KMS-11 (cell line): ENCODE data around the gene IRF2BP2.

Experiments
- H2AFZ ChIP-seq: fragments of 200-600 bp; sonication (generic); 2 replicates; pipeline ENCODE4 v1.6.1; 2016; ENCODE audit warnings: antibody characterized with exemption, mixed run types, low read depth
- H3K27ac ChIP-seq: fragments of 200-600 bp; sonication (generic); 2 replicates; pipeline ENCODE4 v1.6.1; 2016; ENCODE audit warnings: mild to moderate bottlenecking, mixed run types
- H3K27me3 ChIP-seq: fragments of 200-600 bp; sonication (generic); 2 replicates; pipeline ENCODE4 v1.6.1; 2017; ENCODE audit warnings: mild to moderate bottlenecking, low read depth, mixed run types, moderate library complexity; ENCODE audit not compliant: insufficient read depth
- H3K36me3 ChIP-seq: fragments of 200-600 bp; sonication (generic); 2 replicates; pipeline ENCODE4 v1.6.1; 2017; ENCODE audit warnings: mild to moderate bottlenecking, mixed run types; ENCODE audit not compliant: insufficient read depth
- H3K4me1 ChIP-seq: fragments of 200-600 bp; sonication (generic); 2 replicates; pipeline ENCODE4 v1.6.1; 2016; ENCODE audit warnings: mild to moderate bottlenecking, low read depth, mixed run types; ENCODE audit not compliant: poor library complexity, severe bottlenecking
- H3K4me2 ChIP-seq: fragments of 200-600 bp; sonication (generic); 2 replicates; pipeline ENCODE4 v1.7.0; 2016; ENCODE audit warnings: mild to moderate bottlenecking, mixed run types
- H3K4me3 ChIP-seq: fragments of 200-600 bp; sonication (generic); IDR thresholded peaks from 2 replicates; pipeline ENCODE4 v1.6.1; 2017; ENCODE audit warnings: low read depth, low read length, mixed read lengths; ENCODE audit not compliant: insufficient read depth
- H3K79me2 ChIP-seq: fragments of 200-600 bp; sonication (generic); 2 replicates; pipeline ENCODE4 v1.6.1; 2016; ENCODE audit warnings: low read depth, mixed run types; ENCODE audit not compliant: insufficient read depth
- H3K9ac ChIP-seq: fragments of 200-600 bp; sonication (generic); 2 replicates; pipeline ENCODE4 v1.6.1; 2016; ENCODE audit warnings: mild to moderate bottlenecking, mixed run types
- H4K20me1 ChIP-seq: fragments of 200-600 bp; sonication (generic); 2 replicates; pipeline ENCODE4 v1.6.1; 2016; ENCODE audit warnings: mild to moderate bottlenecking, mixed run types; ENCODE audit not compliant: insufficient read depth
- CTCF ChIP-seq: fragments of 200-600 bp; sonication (generic); conservative IDR thresholded peaks from 2 replicates; pipeline ENCODE4 v1.6.1; 2017; ENCODE audit warnings: low read depth, mild to moderate bottlenecking, antibody characterized with exemption, low read length, moderate library complexity, mixed read lengths

IRF2BP2 gene

GRCh38 chr1:234584420-234584805, 25.6 kb downstream of the IRF2BP2 start:
- Histone ChIP-seq H4K20me1 (no peaks in the 10 kb centered on the region), H3K79me2 (no peaks in the 10 kb centered on the region), H3K9ac (no peak overlapping the region), H3K36me3 (no peaks in the 10 kb centered on the region), H3K4me3 (no peak overlapping the region), H3K27me3 (no peaks in the 10 kb centered on the region), H2AFZ (no peak overlapping the region), H3K27ac (no peak overlapping the region), H3K4me2 (no peak overlapping the region), H3K4me1 (no peaks in the 10 kb centered on the region)
- TF ChIP-seq CTCF, result no peak

GRCh38 chr1:234583755-234584419, 26.1 kb downstream of the IRF2BP2 start:
- Histone ChIP-seq H3K4me2 (no peak overlapping the region), H3K9ac (no peak overlapping the region), H3K27ac (no peak overlapping the region), H3K27me3 (no peaks in the 10 kb centered on the region), H3K36me3 (no peaks in the 10 kb centered on the region), H3K4me1 (no peaks in the 10 kb centered on the region), H2AFZ (no peak overlapping the region), H3K4me3 (no peak overlapping the region), H3K79me2 (no peaks in the 10 kb centered on the region), H4K20me1 (no peaks in the 10 kb centered on the region)
- TF ChIP-seq CTCF, result no peak

GRCh38 chr1:234582681-234583301, 27.2 kb downstream of the IRF2BP2 start:
- H3K36me3 ChIP-seq, result no peaks in the 10 kb centered on the region
- H3K79me2 ChIP-seq, result no peaks in the 10 kb centered on the region
- H3K27me3 ChIP-seq, result no peaks in the 10 kb centered on the region
- H3K4me2 ChIP-seq, result no peak overlapping the region
- H2AFZ ChIP-seq, result no peak overlapping the region
- no peak overlapping the region for H3K27ac ChIP-seq
- H3K9ac ChIP-seq, result no peak overlapping the region
- no peaks in the 10 kb centered on the region for H3K4me1 ChIP-seq
- H4K20me1 ChIP-seq, result no peaks in the 10 kb centered on the region
- TF ChIP-seq CTCF, result no peak
- H3K4me3 ChIP-seq, result no peak overlapping the region

DNA sequence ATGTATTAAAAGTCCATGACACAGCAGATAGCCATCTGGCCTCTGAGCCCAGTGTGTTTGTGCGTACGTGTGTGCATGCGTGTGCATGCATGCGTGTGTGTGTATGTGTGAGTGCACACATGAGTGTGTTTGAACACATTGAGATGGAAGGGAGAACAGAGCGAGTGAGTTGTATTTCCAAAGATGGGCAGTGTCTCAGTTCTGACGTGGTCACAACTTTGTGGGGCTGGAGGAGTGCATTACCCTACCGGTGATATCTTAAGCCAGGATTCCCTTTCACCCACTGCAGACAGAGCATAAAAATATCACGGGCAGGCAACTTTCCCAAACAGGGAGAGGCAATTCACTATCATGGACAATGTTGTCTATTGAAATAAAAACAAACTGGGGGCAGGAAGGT, 27.8 kb downstream of the IRF2BP2 start:
- no peak overlapping the region for H3K4me2 ChIP-seq
- no peaks in the 10 kb centered on the region for H3K27me3 ChIP-seq
- H3K9ac ChIP-seq, result no peak overlapping the region
- H3K36me3 ChIP-seq, result no peaks in the 10 kb centered on the region
- no peaks in the 10 kb centered on the region for H3K4me1 ChIP-seq
- no peaks in the 10 kb centered on the region for H3K79me2 ChIP-seq
- no peak overlapping the region for H2AFZ ChIP-seq
- no peaks in the 10 kb centered on the region for H4K20me1 ChIP-seq
- no peak overlapping the region for H3K27ac ChIP-seq
- H3K4me3 ChIP-seq, result no peak overlapping the region
- TF ChIP-seq CTCF, result no peak
